Calu3 (cell line): Measurements from ENCODE around the gene IL5. TPM values are rescaled to one million over a fixed set of nuclear protein-coding genes. Genes with fewer than 3 reads are reported as not detected.

Experiments
- BruUV-seq: library from RNA; stranded (reverse); fragments of 400-500 nt; replicated peaks from 2 replicates; lab custom pipeline; 2021; lab: Mats Ljungman, UMichigan
- CTCF ChIA-PET: fragments of 300-600 bp; sonication (Branson Sonifier 250); formaldehyde crosslinking; loops from one replicate; lab custom pipeline; 2022; ENCODE audit warnings: antibody characterized with exemption; lab: Charles Lee
- DNase-seq: peaks from one replicate; pipeline ENCODE4 v3.0.0; 2022
- H3K27ac Mint-ChIP-seq: one replicate; pipeline ENCODE4 v1.8.0; 2022; ENCODE audit warnings: mixed read lengths; ENCODE audit not compliant: unreplicated experiment
- H3K27me3 Mint-ChIP-seq: one replicate; pipeline ENCODE4 v1.8.0; 2022; ENCODE audit warnings: mixed read lengths; ENCODE audit not compliant: unreplicated experiment
- H3K36me3 Mint-ChIP-seq: one replicate; pipeline ENCODE4 v1.8.0; 2022; ENCODE audit warnings: mild to moderate bottlenecking, moderate library complexity, mixed read lengths; ENCODE audit not compliant: insufficient read depth, unreplicated experiment
- H3K4me1 Mint-ChIP-seq: one replicate; pipeline ENCODE4 v1.8.0; 2022; ENCODE audit warnings: mild to moderate bottlenecking, low read depth, mixed read lengths; ENCODE audit not compliant: unreplicated experiment
- H3K4me3 Mint-ChIP-seq: one replicate; pipeline ENCODE4 v1.8.0; 2022; ENCODE audit warnings: mild to moderate bottlenecking, low read depth, moderate library complexity, mixed read lengths; ENCODE audit not compliant: unreplicated experiment
- H3K9me3 Mint-ChIP-seq: one replicate; pipeline ENCODE4 v1.8.0; 2022; ENCODE audit warnings: low read depth, mixed read lengths; ENCODE audit not compliant: unreplicated experiment
- intact Hi-C: fragments of 100-400 bp; cut with micrococcal nuclease; formaldehyde crosslinking; loops from one replicate; pipeline ENCODE4 v1.10.0; 2022; ENCODE audit not compliant: unreplicated experiment
- total RNA-seq: library from RNA; stranded (reverse); gene quantifications from 2 replicates; pipeline ENCODE4 v1.2.3, GENCODE V29; 2022
- TF ChIP-seq, protein P1 (sequence below): fragments of 200-600 bp; IDR thresholded peaks from one replicate; pipeline ENCODE4 v1.8.0; 2022; ENCODE audit warnings: antibody characterized with exemption; ENCODE audit not compliant: unreplicated experiment

Gene IL5
- total RNA-seq, 1 experiment from 2014 or later = not detected

DNA sequence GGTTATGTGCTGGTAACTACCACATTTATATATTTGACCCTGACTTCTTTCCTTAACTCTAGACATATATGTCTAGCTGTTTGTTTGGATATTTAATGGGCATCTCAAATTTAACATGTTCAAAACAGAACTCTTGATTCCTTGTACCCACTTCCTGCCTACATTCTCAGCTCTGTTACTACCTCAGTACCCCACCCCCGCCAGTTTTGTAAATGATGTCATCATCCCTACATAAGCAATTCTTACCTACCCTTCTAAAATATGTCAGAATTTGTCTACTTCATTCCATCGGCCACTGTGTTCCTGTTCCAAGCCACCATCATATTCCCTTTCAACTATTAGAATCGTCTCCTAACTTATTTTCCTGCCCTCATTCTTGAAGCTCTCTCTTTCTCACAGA lies 18.3 kb upstream of the IL5 start:
- peaks cover 15% of the 10 kb centered on the region for H3K4me1 Mint-ChIP-seq

DNA sequence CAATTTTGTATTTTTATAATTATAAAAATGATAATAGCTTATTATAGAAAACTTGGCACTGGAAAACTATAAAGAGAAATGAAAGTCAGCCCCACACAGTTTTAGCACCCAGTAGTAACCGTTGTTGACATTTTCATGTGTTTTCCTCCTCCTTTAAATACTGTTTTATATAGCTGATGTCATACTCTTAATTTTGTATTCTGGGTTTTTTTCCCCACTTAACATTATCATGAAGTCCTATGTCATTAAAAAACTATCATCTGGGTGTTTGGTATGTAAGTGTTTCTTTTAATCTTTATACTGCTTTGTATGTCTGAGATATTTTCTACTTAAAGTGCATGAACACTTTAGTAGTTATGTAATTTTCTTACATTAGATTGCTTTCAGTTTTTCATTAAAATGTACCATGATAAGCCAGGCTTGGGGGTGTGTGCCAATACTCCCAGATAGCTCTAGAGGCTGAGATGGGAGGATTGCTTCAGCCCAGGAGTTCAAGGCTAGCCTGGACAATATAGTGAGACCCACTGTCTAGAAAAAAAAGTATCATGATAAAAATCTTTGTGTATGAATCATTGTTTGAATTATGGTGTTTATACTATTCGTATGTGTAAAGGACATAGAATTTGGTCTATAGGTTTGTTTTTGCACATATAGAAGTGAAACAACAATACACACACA lies 16.2 kb upstream of the IL5 start:
- H3K27ac Mint-ChIP-seq = no peak overlapping the region
- peaks cover 21% of the 10 kb centered on the region for H3K36me3 Mint-ChIP-seq
- intact Hi-C loops = no loop called here
- CTCF ChIA-PET = interaction anchor here (0.6 kb wide), 1 partner anchor 954 kb away, joined by 3 read pairs; no protein-coding TSS in a partner anchor
- peaks cover 16% of the 10 kb centered on the region for H3K4me1 Mint-ChIP-seq
- H3K9me3 Mint-ChIP-seq = no peaks in the 10 kb centered on the region
- TF ChIP-seq, protein P1, sequence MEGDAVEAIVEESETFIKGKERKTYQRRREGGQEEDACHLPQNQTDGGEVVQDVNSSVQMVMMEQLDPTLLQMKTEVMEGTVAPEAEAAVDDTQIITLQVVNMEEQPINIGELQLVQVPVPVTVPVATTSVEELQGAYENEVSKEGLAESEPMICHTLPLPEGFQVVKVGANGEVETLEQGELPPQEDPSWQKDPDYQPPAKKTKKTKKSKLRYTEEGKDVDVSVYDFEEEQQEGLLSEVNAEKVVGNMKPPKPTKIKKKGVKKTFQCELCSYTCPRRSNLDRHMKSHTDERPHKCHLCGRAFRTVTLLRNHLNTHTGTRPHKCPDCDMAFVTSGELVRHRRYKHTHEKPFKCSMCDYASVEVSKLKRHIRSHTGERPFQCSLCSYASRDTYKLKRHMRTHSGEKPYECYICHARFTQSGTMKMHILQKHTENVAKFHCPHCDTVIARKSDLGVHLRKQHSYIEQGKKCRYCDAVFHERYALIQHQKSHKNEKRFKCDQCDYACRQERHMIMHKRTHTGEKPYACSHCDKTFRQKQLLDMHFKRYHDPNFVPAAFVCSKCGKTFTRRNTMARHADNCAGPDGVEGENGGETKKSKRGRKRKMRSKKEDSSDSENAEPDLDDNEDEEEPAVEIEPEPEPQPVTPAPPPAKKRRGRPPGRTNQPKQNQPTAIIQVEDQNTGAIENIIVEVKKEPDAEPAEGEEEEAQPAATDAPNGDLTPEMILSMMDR = no peak
- no peaks in the 10 kb centered on the region for H3K27me3 Mint-ChIP-seq
- no peak for DNase-seq
- H3K4me3 Mint-ChIP-seq = no peak overlapping the region
- BruUV-seq = no TSS peak

More for the DNA sequence above, 18.3 kb upstream of the IL5 start:
- H3K4me3 Mint-ChIP-seq = no peak overlapping the region
- H3K36me3 Mint-ChIP-seq = peaks cover 15% of the 10 kb centered on the region
- intact Hi-C loops = no loop called here
- no peak for DNase-seq
- no TSS peak for BruUV-seq
- TF ChIP-seq, protein P1 = no peak
- no peak overlapping the region for H3K27ac Mint-ChIP-seq
- H3K9me3 Mint-ChIP-seq = no peaks in the 10 kb centered on the region
- H3K27me3 Mint-ChIP-seq = no peaks in the 10 kb centered on the region
- CTCF ChIA-PET = no interaction called here

DNA sequence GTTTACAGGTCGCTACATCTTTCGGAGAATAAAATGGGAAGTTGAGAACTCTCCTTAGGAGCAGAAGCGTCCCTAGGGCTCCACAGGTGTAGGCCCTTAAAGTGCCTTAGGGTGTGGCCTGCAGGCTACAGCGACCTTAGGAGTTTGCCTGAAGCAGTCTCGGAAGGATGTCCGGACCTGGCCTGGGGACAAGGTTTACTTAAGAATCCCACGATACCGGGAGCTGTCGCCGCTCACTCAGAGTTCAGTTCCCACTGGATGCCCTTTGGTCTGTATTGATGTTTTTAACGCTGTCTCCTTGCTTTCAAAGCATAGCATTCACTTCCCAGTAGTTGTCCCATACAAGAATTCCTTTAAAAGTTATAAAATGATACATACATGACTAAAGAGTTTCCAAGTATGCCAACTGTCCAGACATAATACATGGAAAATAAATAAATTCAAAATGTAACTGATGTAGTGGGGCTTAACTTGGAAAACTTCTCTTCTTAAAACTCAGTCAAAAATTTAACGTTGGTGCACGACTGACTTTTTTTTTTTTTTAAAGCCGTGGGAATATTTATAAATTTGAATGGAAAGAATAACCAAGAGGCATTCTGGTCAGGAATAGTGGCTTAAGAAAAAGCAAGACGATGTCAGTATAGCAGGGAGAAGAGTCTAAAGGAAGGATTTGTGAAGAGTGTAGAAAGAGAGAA lies 14.3 kb upstream of the IL5 start:
- peak; percentile 54 for DNase-seq
- no peaks in the 10 kb centered on the region for H3K27me3 Mint-ChIP-seq
- no TSS peak for BruUV-seq
- peaks cover 21% of the 10 kb centered on the region for H3K36me3 Mint-ChIP-seq
- peaks cover 16% of the 10 kb centered on the region for H3K4me1 Mint-ChIP-seq
- CTCF ChIA-PET = interaction anchor here (0.6 to 1.3 kb wide), 4 partner anchors 31 to 819 kb away, joined by 3 to 7 read pairs (median 6); no protein-coding TSS in a partner anchor
- TF ChIP-seq, protein P1 = no peak
- no peaks in the 10 kb centered on the region for H3K9me3 Mint-ChIP-seq
- H3K27ac Mint-ChIP-seq = peak overlapping the region; percentile 61
- peak overlapping the region; percentile 80 for H3K4me3 Mint-ChIP-seq
- intact Hi-C loops = no loop called here

DNA sequence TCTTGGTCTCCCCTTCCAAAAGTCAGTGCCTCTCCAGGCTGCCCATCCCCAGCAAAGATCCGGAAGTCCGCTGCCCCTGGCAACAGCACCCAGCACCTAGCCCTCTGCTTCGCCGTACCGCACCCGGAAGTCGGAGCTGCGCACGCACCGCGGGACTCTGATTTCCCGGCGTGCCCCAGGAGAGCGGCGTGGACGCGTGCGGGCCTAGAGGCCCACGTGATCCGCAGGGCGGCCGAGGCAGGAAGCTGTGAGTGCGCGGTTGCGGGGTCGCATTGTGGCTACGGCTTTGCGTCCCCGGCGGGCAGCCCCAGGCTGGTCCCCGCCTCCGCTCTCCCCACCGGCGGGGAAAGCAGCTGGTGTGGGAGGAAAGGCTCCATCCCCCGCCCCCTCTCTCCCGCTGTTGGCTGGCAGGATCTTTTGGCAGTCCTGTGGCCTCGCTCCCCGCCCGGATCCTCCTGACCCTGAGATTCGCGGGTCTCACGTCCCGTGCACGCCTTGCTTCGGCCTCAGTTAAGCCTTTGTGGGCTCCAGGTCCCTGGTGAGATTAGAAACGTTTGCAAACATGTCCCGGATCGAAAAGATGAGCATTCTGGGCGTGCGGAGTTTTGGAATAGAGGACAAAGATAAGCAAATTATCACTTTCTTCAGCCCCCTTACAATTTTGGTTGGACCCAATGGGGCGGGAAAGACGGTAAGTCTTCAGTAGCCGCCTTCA lies 13.6 kb upstream of the IL5 start, which contains the start of gene RAD50:
Gene RAD50 (plus strand): TSS at position 215 of the 715 bp plus-strand sequence. CDS start 348 bp downstream, at position 563.
- CTCF ChIA-PET = interaction anchor here (0.5 to 1.3 kb wide), 7 partner anchors 21 to 263 kb away, joined by 3 to 7 read pairs (median 3); partner anchors contain the start of gene SLC22A4

More for the DNA sequence above, 13.6 kb upstream of the IL5 start, which contains the start of gene RAD50:
- H3K4me3 Mint-ChIP-seq = peak within 1 kb of the TSS; percentile 80
- H3K36me3 Mint-ChIP-seq = peaks cover 21% of the 10 kb centered on the region
- TF ChIP-seq, protein P1 = no peak
- DNase-seq = peak; percentile 92
- no peaks in the 10 kb centered on the region for H3K9me3 Mint-ChIP-seq
- H3K27me3 Mint-ChIP-seq = no peaks in the 10 kb centered on the region
- intact Hi-C loops = no loop called here
- TSS peak; percentile 82 for BruUV-seq
- peaks cover 16% of the 10 kb centered on the region for H3K4me1 Mint-ChIP-seq
- peak within 1 kb of the TSS; percentile 61 for H3K27ac Mint-ChIP-seq
